ENCODE data around the gene CALHM3. TPM values are rescaled to one million over a fixed set of nuclear protein-coding genes. Genes with fewer than 3 reads are reported as not detected.

Gene CALHM3
- total RNA-seq, 2 experiments from 2014 or later, result not detected

- CTCF ChIA-PET (ENCODE audit: unreplicated experiment), result no interaction called here
- no peaks in the 10 kb centered on the region for H3K36me3 ChIP-seq (ENCODE audit: insufficient read depth, low read length)
- peaks cover 28% of the 10 kb centered on the region for H3K4me1 ChIP-seq (ENCODE audit: insufficient read depth, low read length, poor library complexity, severe bottlenecking)
- no peak overlapping the region for H3K4me2 ChIP-seq (ENCODE audit: low read length)
- H2AFZ ChIP-seq (ENCODE audit: low read length), result no peak overlapping the region
- no peaks in the 10 kb centered on the region for H3K9me2 ChIP-seq (ENCODE audit: insufficient read depth, low read length)
- no peaks in the 10 kb centered on the region for H4K20me1 ChIP-seq (ENCODE audit: insufficient read depth, low read length)
- H3K79me2 ChIP-seq (ENCODE audit: insufficient read depth, low read depth, low read length), result no peaks in the 10 kb centered on the region
- H3K9me3 ChIP-seq (ENCODE audit: low read length), result no peaks in the 10 kb centered on the region
- intact Hi-C loops (cut with micrococcal nuclease; ENCODE audit: unreplicated experiment), result no loop called here
- no peak overlapping the region for H3K4me3 ChIP-seq (ENCODE audit: low read depth, low read length, poor library complexity, severe bottlenecking)
- POLR2A ChIA-PET, result no interaction called here
- DNase-seq (ENCODE audit: low spot score), result no peak
- TF ChIP-seq, protein P1, sequence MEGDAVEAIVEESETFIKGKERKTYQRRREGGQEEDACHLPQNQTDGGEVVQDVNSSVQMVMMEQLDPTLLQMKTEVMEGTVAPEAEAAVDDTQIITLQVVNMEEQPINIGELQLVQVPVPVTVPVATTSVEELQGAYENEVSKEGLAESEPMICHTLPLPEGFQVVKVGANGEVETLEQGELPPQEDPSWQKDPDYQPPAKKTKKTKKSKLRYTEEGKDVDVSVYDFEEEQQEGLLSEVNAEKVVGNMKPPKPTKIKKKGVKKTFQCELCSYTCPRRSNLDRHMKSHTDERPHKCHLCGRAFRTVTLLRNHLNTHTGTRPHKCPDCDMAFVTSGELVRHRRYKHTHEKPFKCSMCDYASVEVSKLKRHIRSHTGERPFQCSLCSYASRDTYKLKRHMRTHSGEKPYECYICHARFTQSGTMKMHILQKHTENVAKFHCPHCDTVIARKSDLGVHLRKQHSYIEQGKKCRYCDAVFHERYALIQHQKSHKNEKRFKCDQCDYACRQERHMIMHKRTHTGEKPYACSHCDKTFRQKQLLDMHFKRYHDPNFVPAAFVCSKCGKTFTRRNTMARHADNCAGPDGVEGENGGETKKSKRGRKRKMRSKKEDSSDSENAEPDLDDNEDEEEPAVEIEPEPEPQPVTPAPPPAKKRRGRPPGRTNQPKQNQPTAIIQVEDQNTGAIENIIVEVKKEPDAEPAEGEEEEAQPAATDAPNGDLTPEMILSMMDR (conservative IDR thresholded peaks at IDR 0.05; ENCODE audit: low read length), result no peak
- TF ChIP-seq EZH2phosphoT487 (IDR thresholded peaks at IDR 0.05; ENCODE audit: borderline replicate concordance, low read depth, low read length), result no peak
- H3K27ac ChIP-seq (ENCODE audit: low read depth, low read length, poor library complexity, severe bottlenecking), result no peak overlapping the region
- no TSS peak for BruUV-seq (replicated peaks)
Observed at GRCh38 chr10:103510791-103511752, 32.0 kb upstream of the CALHM3 start.

DNA sequence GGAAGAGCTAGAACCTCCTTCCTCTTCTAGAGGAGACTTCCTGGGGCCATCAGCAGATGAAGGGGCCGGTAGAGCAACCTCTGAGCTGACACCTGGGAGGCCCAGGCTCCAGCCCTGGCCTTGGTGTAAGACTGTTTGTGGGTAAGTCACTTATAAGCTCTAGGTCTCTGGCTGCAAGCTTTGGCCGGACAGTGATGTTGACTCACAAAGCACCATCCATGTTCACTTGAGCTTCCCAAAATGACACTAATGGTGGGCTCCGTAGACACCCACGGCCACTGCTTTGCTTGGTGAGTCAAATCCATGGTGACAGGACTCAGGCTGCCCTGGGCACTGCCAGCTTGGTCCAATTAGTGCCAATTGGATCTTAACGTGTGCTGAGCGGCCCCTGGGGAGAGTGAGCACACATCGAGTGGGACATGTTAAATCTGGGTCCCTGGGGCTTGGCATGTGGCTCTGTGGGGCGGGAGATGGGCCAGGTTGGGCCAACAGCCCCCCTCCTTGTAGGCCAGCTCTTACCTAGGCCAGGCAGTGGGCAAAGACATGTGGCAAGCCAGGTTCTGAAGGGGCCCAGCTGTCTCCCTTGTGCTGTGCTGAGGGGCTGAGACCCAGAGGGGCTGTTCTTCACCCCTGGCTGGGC, 31.1 kb upstream of the CALHM3 start:
- intact Hi-C loops (cut with micrococcal nuclease; ENCODE audit: unreplicated experiment), result no loop called here
- Histone ChIP-seq H3K9me2 (ENCODE audit: insufficient read depth, low read length) (no peaks in the 10 kb centered on the region), H3K4me2 (ENCODE audit: low read length) (no peak overlapping the region), H3K4me1 (ENCODE audit: insufficient read depth, low read length, poor library complexity, severe bottlenecking) (peaks cover 21% of the 10 kb centered on the region), H2AFZ (ENCODE audit: low read length) (no peak overlapping the region), H3K36me3 (ENCODE audit: insufficient read depth, low read length) (no peaks in the 10 kb centered on the region), H3K4me3 (ENCODE audit: low read depth, low read length, poor library complexity, severe bottlenecking) (no peak overlapping the region), H4K20me1 (ENCODE audit: insufficient read depth, low read length) (no peaks in the 10 kb centered on the region), H3K79me2 (ENCODE audit: insufficient read depth, low read depth, low read length) (no peaks in the 10 kb centered on the region), H3K9me3 (ENCODE audit: low read length) (no peaks in the 10 kb centered on the region), H3K27ac (ENCODE audit: low read depth, low read length, poor library complexity, severe bottlenecking) (no peak overlapping the region)
- TF ChIP-seq, protein P1 (conservative IDR thresholded peaks at IDR 0.05; ENCODE audit: low read length), result no peak
- no peak for TF ChIP-seq EZH2phosphoT487 (IDR thresholded peaks at IDR 0.05; ENCODE audit: borderline replicate concordance, low read depth, low read length)
- CTCF ChIA-PET (ENCODE audit: unreplicated experiment), result interaction anchor here (0.6 to 1.1 kb wide), 2 partner anchors 32 to 135 kb away, joined by 3 read pairs; no protein-coding TSS in a partner anchor
- POLR2A ChIA-PET, result interaction anchor here (0.6 kb wide), 3 partner anchors 12 to 45 kb away, joined by 3 read pairs; no protein-coding TSS in a partner anchor
- no peak for DNase-seq (ENCODE audit: low spot score)
- no TSS peak for BruUV-seq (replicated peaks)
